ENCODE data around the gene LLGL2.

The LLGL2 gene

DNA sequence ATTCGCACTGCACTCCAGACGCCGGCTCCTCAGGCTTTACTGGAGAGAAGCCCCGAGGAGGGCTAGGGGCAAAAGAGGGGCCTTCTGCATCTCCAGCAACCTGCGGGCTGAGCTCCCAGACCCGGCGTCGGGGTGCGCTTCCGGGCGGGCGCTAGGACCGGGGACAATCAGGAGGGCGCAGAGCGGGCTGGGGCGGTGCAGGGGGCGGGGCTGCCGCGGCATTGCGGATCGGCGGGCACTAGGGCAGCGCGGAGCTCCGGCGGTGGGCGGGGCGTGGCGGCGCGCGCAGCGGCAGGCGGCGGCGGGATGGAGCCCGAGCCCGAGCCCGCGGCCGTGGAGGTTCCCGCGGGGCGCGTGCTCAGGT, 9.3 kb upstream of the LLGL2 start, which contains the start of gene TSEN54:
Gene TSEN54 (plus strand): TSS at position 274 of the 364 bp plus-strand sequence. CDS start 33 bp downstream, at position 307.
- Histone ChIP-seq H3K4me3 (ENCODE audit: low read length) (peak within 1 kb of the TSS; percentile 93), H3K79me2 (ENCODE audit: low read length) (peaks cover 17% of the 10 kb centered on the region), H3K9me2 (replicated peaks; ENCODE audit: insufficient read depth, low read length) (no peaks in the 10 kb centered on the region), H3K36me3 (replicated peaks; ENCODE audit: insufficient read depth, low read length) (no peaks in the 10 kb centered on the region), H3K9me3 (replicated peaks; ENCODE audit: insufficient read depth, low read length) (no peaks in the 10 kb centered on the region), H2AFZ (ENCODE audit: low read length) (peak within 1 kb of the TSS; percentile 79), H3K27me3 (replicated peaks; ENCODE audit: insufficient read depth, low read length) (no peaks in the 10 kb centered on the region), H3F3A (ENCODE audit: insufficient read depth, low read length) (peaks cover 7% of the 10 kb centered on the region; the same call in 1 of the 2 replicates), H3K4me2 (ENCODE audit: low read depth, low read length) (peak within 1 kb of the TSS; percentile 87), H3K4me1 (ENCODE audit: low read length) (peaks cover 13% of the 10 kb centered on the region), H3K9ac (ENCODE audit: low read length) (peak within 1 kb of the TSS; percentile 66; the same call in 1 of the 2 replicates), H3K27ac (ENCODE audit: low read length) (peak within 1 kb of the TSS; percentile 37; the same call in 1 of the 2 replicates), H4K20me1 (ENCODE audit: insufficient read depth, low read length) (no peaks in the 10 kb centered on the region)
- no peak for TF ChIP-seq EZH2phosphoT487 (IDR thresholded peaks at IDR 0.05; ENCODE audit: low read length)
- TF ChIP-seq CTCF (IDR thresholded peaks at IDR 0.05; ENCODE audit: low read length), result no peak
- TF ChIP-seq EZH2 (optimal IDR thresholded peaks at IDR 0.05; ENCODE audit: low read depth, low read length), result no peak
- DNase-seq, result peak; percentile 93

GRCh38 chr17:75516619-75517296, 8.7 kb upstream of the LLGL2 start:
- TF ChIP-seq EZH2 (optimal IDR thresholded peaks at IDR 0.05; ENCODE audit: low read depth, low read length) (no peak), CTCF (IDR thresholded peaks at IDR 0.05; ENCODE audit: low read length) (no peak), EZH2phosphoT487 (IDR thresholded peaks at IDR 0.05; ENCODE audit: low read length) (no peak)
- Histone ChIP-seq H3K4me3 (ENCODE audit: low read length) (peak overlapping the region; percentile 93), H3F3A (ENCODE audit: insufficient read depth, low read length) (peaks cover 7% of the 10 kb centered on the region; the same call in 1 of the 2 replicates), H3K27me3 (replicated peaks; ENCODE audit: insufficient read depth, low read length) (no peaks in the 10 kb centered on the region), H3K9ac (ENCODE audit: low read length) (peak overlapping the region; percentile 66; the same call in 1 of the 2 replicates), H3K9me3 (replicated peaks; ENCODE audit: insufficient read depth, low read length) (no peaks in the 10 kb centered on the region), H3K79me2 (ENCODE audit: low read length) (peaks cover 17% of the 10 kb centered on the region), H3K36me3 (replicated peaks; ENCODE audit: insufficient read depth, low read length) (no peaks in the 10 kb centered on the region), H3K4me2 (ENCODE audit: low read depth, low read length) (peak overlapping the region; percentile 76), H3K4me1 (ENCODE audit: low read length) (peaks cover 13% of the 10 kb centered on the region), H2AFZ (ENCODE audit: low read length) (peak overlapping the region; percentile 60), H3K9me2 (replicated peaks; ENCODE audit: insufficient read depth, low read length) (no peaks in the 10 kb centered on the region), H4K20me1 (ENCODE audit: insufficient read depth, low read length) (no peaks in the 10 kb centered on the region), H3K27ac (ENCODE audit: low read length) (peak overlapping the region; percentile 37; the same call in 1 of the 2 replicates)
- DNase-seq, result peak; percentile 23

DNA sequence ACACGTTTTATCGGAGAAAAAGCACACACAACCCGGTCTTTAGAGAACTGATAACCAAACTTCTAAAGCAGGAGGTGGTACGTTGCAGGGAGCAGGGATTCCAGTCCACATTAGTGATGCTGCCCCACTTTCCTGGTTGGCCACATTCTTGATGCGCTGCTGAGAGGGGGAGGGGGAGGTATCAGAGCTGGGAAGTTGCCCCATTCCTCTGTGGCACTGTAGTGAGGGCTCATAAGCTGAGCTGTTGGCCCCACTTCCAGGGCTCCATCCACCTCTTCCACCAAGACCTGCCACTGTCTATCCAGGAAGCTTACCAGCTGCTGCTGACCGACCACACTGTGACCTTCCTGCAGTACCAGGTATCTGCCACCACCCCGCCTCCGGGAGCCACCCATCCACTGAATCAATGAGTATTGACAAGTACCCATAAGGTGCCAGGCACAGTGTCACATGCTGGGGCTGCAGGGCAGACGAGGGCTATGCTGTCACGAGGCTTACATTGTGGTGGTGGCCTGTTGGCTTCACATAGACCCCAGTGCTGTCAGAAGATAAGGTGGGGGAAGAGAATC, 8.1 kb upstream of the LLGL2 start:
- H3K4me2 ChIP-seq (ENCODE audit: low read depth, low read length), result peak overlapping the region; percentile 76
- H3K27me3 ChIP-seq (replicated peaks; ENCODE audit: insufficient read depth, low read length), result no peaks in the 10 kb centered on the region
- no peaks in the 10 kb centered on the region for H3K36me3 ChIP-seq (replicated peaks; ENCODE audit: insufficient read depth, low read length)
- peaks cover 13% of the 10 kb centered on the region for H3K4me1 ChIP-seq (ENCODE audit: low read length)
- no peaks in the 10 kb centered on the region for H3K9me2 ChIP-seq (replicated peaks; ENCODE audit: insufficient read depth, low read length)
- H3F3A ChIP-seq (ENCODE audit: insufficient read depth, low read length), result peaks cover 7% of the 10 kb centered on the region; the same call in 1 of the 2 replicates
- peak overlapping the region; percentile 93 for H3K4me3 ChIP-seq (ENCODE audit: low read length)
- H3K79me2 ChIP-seq (ENCODE audit: low read length), result peaks cover 17% of the 10 kb centered on the region
- peak overlapping the region; percentile 60 for H2AFZ ChIP-seq (ENCODE audit: low read length)
- H3K27ac ChIP-seq (ENCODE audit: low read length), result no peak overlapping the region
- TF ChIP-seq EZH2 (optimal IDR thresholded peaks at IDR 0.05; ENCODE audit: low read depth, low read length), result no peak
- TF ChIP-seq CTCF (IDR thresholded peaks at IDR 0.05; ENCODE audit: low read length), result peak; percentile 40
- TF ChIP-seq EZH2phosphoT487 (IDR thresholded peaks at IDR 0.05; ENCODE audit: low read length), result no peak
- no peaks in the 10 kb centered on the region for H4K20me1 ChIP-seq (ENCODE audit: insufficient read depth, low read length)
- peak; percentile 36 for DNase-seq
- H3K9me3 ChIP-seq (replicated peaks; ENCODE audit: insufficient read depth, low read length), result no peaks in the 10 kb centered on the region
- peak overlapping the region; percentile 66; the same call in 1 of the 2 replicates for H3K9ac ChIP-seq (ENCODE audit: low read length)

All from MM.1S (cell line).